MCF 10A (cell line): Measurements from ENCODE around the gene GSK3A. TPM values are rescaled to one million over a fixed set of nuclear protein-coding genes. Genes with fewer than 3 reads are reported as not detected.

Experiments
- BruUV-seq: library from RNA; stranded (reverse); fragments of 400-500 nt; replicated peaks from 2 replicates; lab custom pipeline; 2021; lab: Mats Ljungman, UMichigan
- CTCF ChIA-PET: fragments of 300-600 bp; sonication (Branson Sonifier 250); formaldehyde crosslinking; extraction: SDS; loops from one replicate; lab custom pipeline; 2021; ENCODE audit warnings: antibody characterized with exemption, inconsistent platforms; lab: Yijun Ruan, JAX
- POLR2A ChIA-PET: fragments of 300-600, 350-650 bp; sonication (Branson Sonifier 250); formaldehyde crosslinking; extraction: SDS; loops from one replicate; lab custom pipeline; 2020; ENCODE audit warnings: antibody characterized with exemption, inconsistent platforms; lab: Yijun Ruan, JAX
- DNase-seq: peaks from one replicate; pipeline ENCODE4 v3.0.0-alpha.2; 2018; ENCODE audit not compliant: unreplicated experiment
- H3K27ac Mint-ChIP-seq: one replicate; pipeline ENCODE4 v1.8.0; 2022; ENCODE audit warnings: mild to moderate bottlenecking, low read depth, mixed read lengths; ENCODE audit not compliant: unreplicated experiment
- H3K27me3 Mint-ChIP-seq: one replicate; pipeline ENCODE4 v1.8.0; 2022; ENCODE audit warnings: mixed read lengths; ENCODE audit not compliant: insufficient read depth, unreplicated experiment
- H3K36me3 Mint-ChIP-seq: one replicate; pipeline ENCODE4 v1.8.0; 2022; ENCODE audit warnings: mild to moderate bottlenecking, moderate library complexity, mixed read lengths; ENCODE audit not compliant: insufficient read depth, unreplicated experiment
- H3K4me1 Mint-ChIP-seq: one replicate; pipeline ENCODE4 v1.8.0; 2022; ENCODE audit warnings: mixed read lengths; ENCODE audit not compliant: insufficient read depth, unreplicated experiment
- H3K4me3 Mint-ChIP-seq: one replicate; pipeline ENCODE4 v1.8.0; 2022; ENCODE audit warnings: mild to moderate bottlenecking, moderate library complexity, mixed read lengths; ENCODE audit not compliant: unreplicated experiment
- H3K9me3 Mint-ChIP-seq: one replicate; pipeline ENCODE4 v1.8.0; 2022; ENCODE audit warnings: mixed read lengths; ENCODE audit not compliant: unreplicated experiment
- CTCF ChIP-seq: fragments of 200-600 bp; IDR thresholded peaks from one replicate; pipeline ENCODE4 v1.8.0; 2022; ENCODE audit warnings: antibody characterized with exemption, mild to moderate bottlenecking; ENCODE audit not compliant: unreplicated experiment
- intact Hi-C: fragments of 100-400 bp; cut with micrococcal nuclease; formaldehyde crosslinking; loops from 2 replicates; pipeline ENCODE4 v1.14.1; 2022
- total RNA-seq: library from RNA; stranded (reverse); gene quantifications from 2 replicates; pipeline ENCODE4 v1.2.3, GENCODE V29; 2022

GSK3A gene
- total RNA-seq, 1 experiment from 2014 or later = 53.5 TPM

- Mint-ChIP-seq H3K4me1 (peaks cover 34% of the 10 kb centered on the region), H3K4me3 (peak overlapping the region; percentile 10), H3K36me3 (peaks cover 67% of the 10 kb centered on the region), H3K27me3 (no peaks in the 10 kb centered on the region), H3K9me3 (no peaks in the 10 kb centered on the region), H3K27ac (peak overlapping the region; percentile 16)
- no peak for TF ChIP-seq CTCF
- ChIA-PET CTCF (interaction anchor here (0.6 to 0.9 kb wide), 3 partner anchors 9 to 205 kb away, joined by 3 to 4 read pairs (median 4); no protein-coding TSS in a partner anchor), POLR2A (interaction anchor here (0.7 to 3.7 kb wide), 4 partner anchors 8 to 67 kb away, joined by 3 to 17 read pairs (median 3); partner anchors contain the start of gene DEDD2)
- intact Hi-C loops = no loop called here
- no peak for DNase-seq
- BruUV-seq = no TSS peak
Observed at GRCh38 chr19:42200116-42200715, 42.2 kb downstream of the GSK3A start.

DNA sequence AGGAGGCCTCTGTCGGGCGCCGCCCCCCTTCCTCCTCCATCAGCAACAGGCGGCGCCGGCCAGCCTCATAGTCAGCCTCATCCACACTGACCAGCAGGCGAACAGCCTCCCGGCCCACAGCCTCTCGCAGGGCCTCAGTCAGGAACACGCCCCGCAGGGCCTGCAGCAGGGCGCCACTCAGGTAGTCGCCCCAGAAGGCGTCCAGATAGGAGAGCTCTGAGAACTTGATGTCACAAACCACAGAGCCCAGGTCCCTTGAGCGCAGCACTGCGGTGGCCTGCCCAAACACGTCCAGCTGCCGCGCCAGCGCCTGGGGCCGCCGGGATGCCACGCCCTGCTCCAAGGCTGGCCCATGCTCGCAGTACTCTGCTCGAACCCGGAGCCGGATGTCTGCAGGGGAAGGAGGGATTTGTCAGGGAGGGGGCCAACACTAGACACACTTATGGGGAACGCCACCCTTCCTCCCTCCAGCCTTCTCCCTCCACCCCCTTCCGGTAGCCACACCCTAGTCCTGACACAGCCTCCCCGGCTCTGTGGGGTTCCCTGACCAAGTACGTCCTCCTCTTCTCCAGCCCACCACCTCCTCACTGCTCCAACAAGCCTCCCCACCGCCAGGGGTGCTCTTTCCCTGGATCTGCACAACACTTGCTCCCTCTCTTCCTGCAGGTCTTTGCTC is 42.8 kb downstream of the GSK3A start:
- no TSS peak for BruUV-seq
- Mint-ChIP-seq H3K27me3 (no peaks in the 10 kb centered on the region), H3K4me1 (peaks cover 34% of the 10 kb centered on the region), H3K4me3 (peak overlapping the region; percentile 10), H3K27ac (peak overlapping the region; percentile 16), H3K36me3 (peaks cover 61% of the 10 kb centered on the region), H3K9me3 (peaks cover under 1% of the 10 kb centered on the region)
- peak; percentile 13 for TF ChIP-seq CTCF
- DNase-seq = peak; percentile 78
- ChIA-PET POLR2A (interaction anchor here (0.6 to 3.7 kb wide), 8 partner anchors 8 to 106 kb away, joined by 3 to 17 read pairs (median 3); partner anchors contain the start of gene DEDD2), CTCF (interaction anchor here (1.1 kb wide), 1 partner anchor 16 kb away, joined by 3 read pairs; no protein-coding TSS in a partner anchor)
- intact Hi-C loops = no loop called here

DNA sequence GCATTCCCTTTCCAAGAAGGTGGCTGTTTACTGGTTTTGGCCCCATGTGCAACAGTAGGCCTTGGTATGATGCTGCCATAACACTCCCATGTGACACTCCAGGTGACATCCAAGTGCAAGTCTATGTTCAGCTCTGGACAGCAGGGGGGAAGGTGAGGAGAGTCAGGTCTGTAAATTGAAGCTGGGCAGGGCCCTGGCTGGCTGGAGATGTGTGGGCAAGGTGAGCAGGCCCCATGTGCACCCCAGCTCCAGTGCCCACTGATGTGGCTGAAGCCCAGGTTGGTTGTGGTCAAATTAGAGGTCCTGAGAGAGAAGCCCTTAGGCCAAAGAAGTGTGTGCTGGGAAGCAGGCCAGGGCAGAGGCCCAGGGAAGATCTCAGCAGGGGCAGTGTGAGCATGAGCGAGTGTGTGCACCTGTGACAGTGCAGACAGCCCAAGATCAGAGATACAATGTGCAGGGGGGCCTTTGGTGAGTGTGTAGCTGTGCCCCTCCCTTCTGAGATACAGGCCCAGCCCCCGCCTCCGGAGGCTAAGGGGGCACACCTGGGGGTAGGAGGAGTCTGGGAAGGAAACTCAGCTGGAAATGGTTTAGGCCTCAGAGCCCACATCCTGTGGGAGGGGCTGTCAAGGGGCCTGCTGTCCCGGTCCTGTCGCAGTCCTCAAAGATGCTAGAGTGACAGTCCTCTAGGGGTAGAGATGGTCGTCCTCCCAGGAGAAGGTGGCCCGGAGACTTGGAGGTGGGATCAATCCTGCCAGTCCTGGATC is 43.5 kb downstream of the GSK3A start:
- Mint-ChIP-seq H3K4me3 (peak overlapping the region; percentile 10), H3K27me3 (no peaks in the 10 kb centered on the region), H3K4me1 (peaks cover 39% of the 10 kb centered on the region), H3K36me3 (peaks cover 61% of the 10 kb centered on the region), H3K27ac (peak overlapping the region; percentile 16), H3K9me3 (peaks cover 7% of the 10 kb centered on the region)
- TF ChIP-seq CTCF = no peak
- TSS peak; percentile 64 for BruUV-seq
- no peak for DNase-seq
- POLR2A ChIA-PET = interaction anchor here (0.6 to 3.7 kb wide), 6 partner anchors 9 to 107 kb away, joined by 3 to 17 read pairs (median 3); partner anchors contain the start of gene DEDD2
- intact Hi-C loops = no loop called here
- CTCF ChIA-PET = interaction anchor here (0.6 to 1.2 kb wide), 5 partner anchors 15 to 206 kb away, joined by 3 to 5 read pairs (median 3); partner anchors contain the start of gene POU2F2
